ENCODE measurements around the gene RAB10.
A peak's percentile ranks its signal among the peaks of the same experiment; 100 is the strongest.

The RAB10 gene

DNA sequence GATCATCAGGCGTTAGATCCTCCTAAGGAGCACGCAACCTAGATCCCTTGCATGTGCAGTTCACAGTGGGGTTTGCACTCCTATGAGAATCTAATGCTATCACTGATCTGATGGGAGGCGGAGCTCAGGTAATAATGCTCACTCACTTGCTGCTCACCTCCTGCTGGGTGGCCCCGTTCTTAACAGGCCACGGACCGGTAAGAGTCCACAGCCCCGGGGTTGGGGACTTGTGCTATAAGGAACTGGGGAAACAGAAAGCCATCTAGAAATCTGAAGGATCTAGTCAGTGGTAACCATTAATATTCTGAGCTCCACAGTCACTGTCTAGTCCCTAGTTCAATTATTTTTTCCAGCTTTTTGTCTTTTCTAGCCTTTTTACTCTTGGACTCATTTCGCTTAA is 94.3 kb downstream of the RAB10 start:
- DNase-seq (ENCODE audit: low spot score), result no peak
- TF ChIP-seq, protein P1, sequence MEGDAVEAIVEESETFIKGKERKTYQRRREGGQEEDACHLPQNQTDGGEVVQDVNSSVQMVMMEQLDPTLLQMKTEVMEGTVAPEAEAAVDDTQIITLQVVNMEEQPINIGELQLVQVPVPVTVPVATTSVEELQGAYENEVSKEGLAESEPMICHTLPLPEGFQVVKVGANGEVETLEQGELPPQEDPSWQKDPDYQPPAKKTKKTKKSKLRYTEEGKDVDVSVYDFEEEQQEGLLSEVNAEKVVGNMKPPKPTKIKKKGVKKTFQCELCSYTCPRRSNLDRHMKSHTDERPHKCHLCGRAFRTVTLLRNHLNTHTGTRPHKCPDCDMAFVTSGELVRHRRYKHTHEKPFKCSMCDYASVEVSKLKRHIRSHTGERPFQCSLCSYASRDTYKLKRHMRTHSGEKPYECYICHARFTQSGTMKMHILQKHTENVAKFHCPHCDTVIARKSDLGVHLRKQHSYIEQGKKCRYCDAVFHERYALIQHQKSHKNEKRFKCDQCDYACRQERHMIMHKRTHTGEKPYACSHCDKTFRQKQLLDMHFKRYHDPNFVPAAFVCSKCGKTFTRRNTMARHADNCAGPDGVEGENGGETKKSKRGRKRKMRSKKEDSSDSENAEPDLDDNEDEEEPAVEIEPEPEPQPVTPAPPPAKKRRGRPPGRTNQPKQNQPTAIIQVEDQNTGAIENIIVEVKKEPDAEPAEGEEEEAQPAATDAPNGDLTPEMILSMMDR (IDR thresholded peaks at IDR 0.05; ENCODE audit: extremely low read depth, missing control alignments), result no peak

DNA sequence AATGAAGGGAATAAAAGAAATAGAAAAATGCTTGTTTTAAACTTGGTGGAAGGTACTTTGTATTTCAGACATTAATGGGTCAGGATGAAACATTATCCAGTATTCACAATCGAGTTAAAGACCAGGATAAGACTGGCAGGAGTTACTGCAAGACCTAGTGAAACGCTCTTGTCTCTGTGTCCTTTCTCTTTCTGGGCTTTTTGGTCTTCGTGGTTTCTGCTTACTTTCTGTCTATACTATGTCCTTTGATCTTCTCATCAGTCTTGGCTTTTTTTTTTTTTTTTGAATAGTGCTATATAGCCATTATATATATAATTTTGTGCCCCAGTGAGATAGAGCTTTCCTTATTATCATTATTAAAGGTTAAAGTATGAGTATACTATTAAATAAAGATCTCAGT is 96.9 kb downstream of the RAB10 start:
- TF ChIP-seq, protein P1 (IDR thresholded peaks at IDR 0.05; ENCODE audit: extremely low read depth, missing control alignments), result no peak
- DNase-seq (ENCODE audit: low spot score), result no peak

DNA sequence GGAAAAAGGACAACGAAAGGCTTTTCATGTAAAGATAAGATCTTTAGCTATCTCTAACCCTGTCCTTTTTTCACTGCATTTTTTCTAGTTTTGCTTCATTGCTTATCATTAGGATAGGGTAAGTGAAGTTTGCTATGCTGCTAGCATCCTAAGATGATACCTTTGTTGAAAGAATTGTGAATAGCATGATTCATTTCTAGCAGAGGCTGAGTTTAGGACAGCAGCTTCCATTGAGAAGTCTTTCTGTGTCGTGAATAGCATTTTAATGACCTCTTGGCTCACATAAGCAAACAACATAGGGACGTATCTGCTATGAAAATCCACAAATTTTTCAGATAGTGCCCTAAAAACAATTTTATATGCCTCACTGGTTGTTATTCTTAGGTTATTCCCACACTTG is 102.6 kb downstream of the RAB10 start:
- TF ChIP-seq, protein P1 (IDR thresholded peaks at IDR 0.05; ENCODE audit: extremely low read depth, missing control alignments), result no peak
- no peak for DNase-seq (ENCODE audit: low spot score)

DNA sequence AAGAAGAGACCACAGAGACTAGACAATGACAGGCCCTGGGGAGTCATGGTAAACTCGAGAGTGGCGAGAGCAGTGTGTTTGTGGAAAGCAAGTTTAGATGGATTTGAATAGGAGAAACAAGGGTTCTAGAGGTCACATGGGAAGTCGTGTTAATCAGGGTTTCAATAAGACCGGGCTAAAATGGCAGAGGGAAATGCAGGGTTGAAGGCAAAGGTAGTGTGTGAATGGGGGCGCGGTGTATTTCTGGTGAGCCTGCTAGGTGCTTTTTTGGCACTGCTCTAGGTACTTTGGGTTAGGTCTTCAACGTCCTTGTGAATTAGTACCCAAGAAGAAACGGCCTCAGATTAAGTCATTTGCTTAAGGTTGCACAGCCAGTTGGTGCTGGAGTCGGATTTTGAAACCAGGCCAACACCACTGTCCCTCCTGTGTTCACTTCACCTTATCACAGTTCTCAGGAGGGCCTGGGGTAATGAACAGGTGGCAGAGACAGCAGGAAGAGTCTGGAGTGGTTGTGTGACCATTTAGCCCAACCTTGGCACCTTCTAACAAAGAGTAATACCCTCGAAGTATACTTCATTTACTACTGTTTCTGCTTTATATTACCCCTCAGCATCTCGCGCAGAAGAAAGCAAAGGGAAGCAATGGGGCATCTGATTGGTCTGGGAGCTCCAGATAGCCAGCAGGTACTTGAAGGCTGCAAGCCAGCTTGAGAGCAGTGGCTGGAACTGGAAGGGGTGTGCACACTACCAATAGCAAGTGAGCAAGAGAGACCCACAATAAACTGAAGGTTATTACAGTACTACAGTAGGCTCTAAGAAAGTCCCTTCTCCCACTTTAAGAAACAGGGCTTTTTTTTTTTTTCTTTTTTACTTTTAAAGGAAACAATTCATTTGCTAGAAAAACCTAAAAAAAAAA is 105.6 kb downstream of the RAB10 start:
- TF ChIP-seq, protein P1 (IDR thresholded peaks at IDR 0.05; ENCODE audit: extremely low read depth, missing control alignments), result no peak
- no peak for DNase-seq (ENCODE audit: low spot score)

- no peak for DNase-seq (ENCODE audit: low spot score)
- TF ChIP-seq, protein P1 (IDR thresholded peaks at IDR 0.05; ENCODE audit: extremely low read depth, missing control alignments), result no peak
Measured at GRCh38 chr2:26141145-26141769, 107.4 kb downstream of the RAB10 start.

DNA sequence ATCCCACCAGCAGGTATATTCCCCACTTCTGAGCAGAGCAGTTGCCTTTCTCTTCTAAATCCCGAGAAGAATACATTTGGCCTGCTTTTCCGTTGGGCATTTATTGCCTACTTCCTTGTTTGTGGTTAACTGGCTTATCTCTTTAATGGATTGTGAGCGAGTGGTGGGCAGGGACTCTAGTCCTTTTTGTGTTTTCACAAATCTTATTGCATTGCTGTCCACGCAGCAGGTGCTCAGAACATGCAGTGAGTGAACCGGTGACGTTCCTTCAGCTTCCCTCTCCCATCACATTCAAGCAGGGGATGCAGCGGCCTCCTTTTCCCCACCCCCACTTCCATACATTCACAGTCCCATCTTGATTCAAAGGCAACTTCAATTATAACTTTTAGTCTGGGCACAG is 110.1 kb downstream of the RAB10 start:
- TF ChIP-seq, protein P1 (IDR thresholded peaks at IDR 0.05; ENCODE audit: extremely low read depth, missing control alignments), result no peak
- DNase-seq (ENCODE audit: low spot score), result no peak

DNA sequence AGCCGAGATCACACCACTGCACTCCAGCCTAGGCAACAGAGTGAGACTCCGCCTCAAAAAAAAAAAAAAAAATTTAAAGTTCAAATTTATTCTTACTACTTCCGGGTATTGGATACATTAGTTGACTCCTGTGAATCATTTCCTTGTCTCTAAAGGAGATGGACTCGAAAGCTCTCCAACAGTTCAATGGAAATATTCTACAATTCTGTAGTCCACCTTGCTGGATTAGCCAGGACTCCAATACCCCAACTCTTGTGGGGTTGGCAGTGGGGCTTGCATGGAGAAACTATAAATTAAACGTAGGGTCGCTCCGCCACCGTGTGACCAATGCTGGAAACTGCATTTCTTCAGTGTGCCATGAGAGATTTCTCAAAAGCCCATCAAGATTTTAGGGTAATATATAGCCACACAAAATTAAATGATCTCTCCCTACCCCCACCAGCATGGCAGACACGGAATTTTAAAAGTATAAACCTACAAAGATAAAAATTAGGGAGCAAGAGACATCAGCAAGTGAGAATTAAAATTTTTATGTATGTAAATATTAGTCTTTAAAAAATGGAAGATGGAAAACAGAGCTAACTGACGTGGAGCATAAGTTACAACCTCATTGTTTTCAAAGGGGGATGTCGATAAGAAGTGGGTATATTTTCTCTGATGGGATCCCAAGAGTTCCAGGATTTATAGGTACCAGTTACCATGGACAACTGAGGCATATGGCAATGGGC is 111.2 kb downstream of the RAB10 start:
- TF ChIP-seq, protein P1 (IDR thresholded peaks at IDR 0.05; ENCODE audit: extremely low read depth, missing control alignments), result peak; percentile 69
- peak; percentile 78 for DNase-seq (ENCODE audit: low spot score)

Measured in GM20000 (cell line).